Ovary (tissue), 9 donors: ENCODE measurements around the gene LDLRAD4. TPM values are rescaled to one million over a fixed set of nuclear protein-coding genes. Genes with fewer than 3 reads are reported as not detected.

Source experiments
- DNase-seq, 5 donors: peaks; one replicate each; pipeline ENCODE4 v3.0.0-alpha.2; 2019 to 2020
- H3K27ac ChIP-seq, 2 donors: fragments of 200-600 bp; one replicate each; pipeline versions ENCODE4 v1.5.1 to v1.8.0; 2019 to 2022
- H3K27me3 ChIP-seq: fragments of 200-600 bp; one replicate; pipeline ENCODE4 v1.8.0; 2022
- H3K36me3 ChIP-seq: fragments of 200-600 bp; sonication (generic); one replicate; pipeline ENCODE4 v1.5.1; 2019
- H3K4me1 ChIP-seq: one replicate; pipeline ENCODE4 v1.8.1; 2013; ENCODE audit warnings: mild to moderate bottlenecking, moderate library complexity; ENCODE audit not compliant: insufficient read depth
- H3K4me3 ChIP-seq: fragments of 200-600 bp; sonication (generic); one replicate; pipeline ENCODE4 v1.5.1; 2017
- H3K9me3 ChIP-seq, 2 donors: fragments of 200-600 bp in 1 of 2; sonication (generic) in 1 of 2; one replicate each; pipeline versions ENCODE4 v1.5.1 to v1.8.1; 2013 to 2019; ENCODE audit warnings: mild to moderate bottlenecking in 1 of 2, moderate library complexity in 1 of 2
- CTCF ChIP-seq, 3 donors: fragments of 450-650 bp in 2 of 3; fragments of 200-600 bp in 1 of 3; IDR thresholded peaks; one replicate each; pipeline versions ENCODE4 v1.5.1 to v1.8.0; 2016 to 2022; ENCODE audit warnings: antibody characterized with exemption in 3 of 3, mild to moderate bottlenecking in 1 of 3
- EP300 ChIP-seq: sonication (generic); formaldehyde crosslinking; IDR thresholded peaks from one replicate; pipeline ENCODE4 v1.6.1; 2017; ENCODE audit warnings: antibody characterized with exemption
- POLR2A ChIP-seq: fragments of 450-650 bp; IDR thresholded peaks from one replicate; pipeline ENCODE4 v1.6.1; 2017; ENCODE audit warnings: antibody characterized with exemption, mild to moderate bottlenecking, moderate library complexity
- WGBS, 3 donors: extraction: QIAGEN DNeasy Blood & Tissue Kit in 1 of 3; methylation state at CpG; one replicate each; pipeline versions ENCODE4 v1.1.5 to v1.1.7; 2013 to 2017; 5-methylcytosine and 5-hydroxymethylcytosine counted together
- intact Hi-C, 4 donors: fragments of 100-400 bp; cut with DNase I; formaldehyde crosslinking; loops; one replicate each; pipeline versions ENCODE4 v1.11.0 to v1.15.1; 2022 to 2023
- polyA plus RNA-seq, 2 donors: library from polyadenylated mRNA; stranded (reverse); fragments of 200-250 nt in 1 of 2; fragments of 350-450 nt in 1 of 2; fragmentation: Illumina TruSeq in 1 of 2; extraction: RNeasy Lipid Tissue Mini Kit (QIAGEN cat#74804) in 1 of 2; gene quantifications; one replicate each; pipeline ENCODE4 v1.2.3, GENCODE V29; 2013 to 2014
- total RNA-seq, 7 donors: library from RNA; depleted of rRNA in 2 of 7; stranded (reverse); fragments of >200 nt in 2 of 7; fragmentation: NEBNext Ultra II Directional in 3 of 7; extraction: Animal tissue kit (Norgen Biotek cat#: 25700) in 3 of 7; gene quantifications; one replicate each; pipeline versions ENCODE4 v1.1.0 to v1.2.4, GENCODE V29; 2016 to 2023
- donor health status: DM: no; HTN: no; CAD: no; lungs with moderate emphysema.
- donor health status: DM: no; HTN: no; CAD: no.
- donor health status: Bipolar disorder and iron deficiency.
- donor health status: DM: yes; HTN: yes; CAD: no.
- donor health status: DM: no; HTN: no; CAD: no.
- donor health status: DM: yes; HTN: yes; CAD: no.

LDLRAD4 gene
- total and polyA plus RNA-seq, 9 donors = 2.3 to 31.6 (median 8.3) TPM

DNA sequence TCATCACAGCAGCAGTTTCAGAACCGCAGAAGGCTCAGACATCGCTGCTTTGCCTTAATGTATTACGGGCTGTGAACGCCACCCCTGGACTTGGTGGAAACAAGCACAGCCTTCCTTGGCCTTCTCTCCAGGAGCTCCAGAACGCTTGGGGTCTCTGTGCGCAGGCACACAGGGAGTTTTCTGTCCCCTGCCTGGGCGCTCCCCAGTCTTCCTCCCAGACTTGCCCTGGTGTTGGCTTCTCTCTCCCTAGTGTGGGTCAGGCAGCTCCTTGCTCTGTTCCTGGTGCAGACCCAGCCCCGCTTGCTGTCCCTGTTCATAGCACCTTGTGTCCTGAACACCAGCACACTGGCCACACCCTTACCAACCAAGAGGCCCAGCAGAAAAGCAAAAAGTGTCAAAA is 404.2 kb downstream of the LDLRAD4 start:
- Histone ChIP-seq H3K4me1 (no peaks in the 10 kb centered on the region), H3K27me3 (no peaks in the 10 kb centered on the region), H3K27ac (no peak overlapping the region), H3K4me3 (no peak overlapping the region), H3K9me3 (no peaks in the 10 kb centered on the region), H3K36me3 (no peaks in the 10 kb centered on the region)
- TF ChIP-seq POLR2A = no peak
- TF ChIP-seq CTCF (IDR thresholded peaks at IDR 0.05) = no peak
- TF ChIP-seq EP300 = no peak
- no peak for DNase-seq
- intact Hi-C loops = no loop called here
- 91 to 95% (median 92%) methylated on average over 8 of the region's 8 CpGs for WGBS, 3 donors

DNA sequence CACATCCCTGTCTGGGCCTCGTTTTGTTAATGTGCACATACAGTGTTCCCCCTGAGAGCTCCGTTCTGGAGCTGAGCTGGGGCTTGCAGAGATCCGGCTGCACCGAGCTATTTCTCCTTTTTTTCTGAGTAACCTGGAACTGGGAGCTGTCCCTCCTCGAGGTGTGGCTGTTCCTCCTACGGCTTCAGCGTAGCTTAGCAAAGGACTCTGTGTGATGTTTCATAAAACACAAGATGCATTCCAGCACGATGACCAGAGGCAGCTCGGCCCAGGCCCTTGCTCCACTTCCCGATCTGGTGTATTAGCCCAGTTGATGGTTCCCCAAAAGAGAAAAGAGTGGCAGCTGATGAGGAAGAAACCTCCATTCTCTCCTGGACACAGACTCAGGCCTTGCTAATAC is 404.8 kb downstream of the LDLRAD4 start:
- TF ChIP-seq EP300 = no peak
- no peak for TF ChIP-seq POLR2A
- TF ChIP-seq CTCF (IDR thresholded peaks at IDR 0.05) = no peak
- H3K27me3 ChIP-seq = no peaks in the 10 kb centered on the region
- no peaks in the 10 kb centered on the region for H3K36me3 ChIP-seq
- WGBS, 3 donors = 60 to 64% (median 64%) methylated on average over 10 of the region's 10 CpGs
- DNase-seq = no peak
- no peaks in the 10 kb centered on the region for H3K4me1 ChIP-seq
- H3K4me3 ChIP-seq = no peak overlapping the region
- H3K9me3 ChIP-seq = no peaks in the 10 kb centered on the region
- intact Hi-C loops = no loop called here
- H3K27ac ChIP-seq = no peak overlapping the region

DNA sequence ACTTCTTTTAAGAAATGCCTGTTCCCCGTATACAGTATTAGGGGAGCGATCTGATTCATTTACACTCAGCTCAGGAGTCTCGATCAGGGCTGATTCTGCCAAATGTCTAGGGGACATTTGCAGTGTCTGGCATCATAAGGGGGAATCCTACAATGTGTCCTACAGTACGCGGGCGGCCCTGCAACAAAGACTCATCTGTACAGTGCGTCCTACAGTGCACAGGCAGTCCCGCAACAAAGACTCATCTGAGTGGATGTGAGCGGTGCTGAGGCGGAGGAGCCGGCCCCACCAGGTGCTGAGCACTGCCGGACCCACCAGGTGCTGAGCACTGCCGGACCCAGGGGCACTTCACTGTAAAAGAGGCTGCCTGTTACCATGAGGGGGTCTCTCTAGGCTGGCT is 405.3 kb downstream of the LDLRAD4 start:
- 89 to 94% (median 93%) methylated on average over 13 of the region's 13 CpGs for WGBS, 3 donors
- Histone ChIP-seq H3K27ac (no peak overlapping the region), H3K4me1 (no peaks in the 10 kb centered on the region), H3K36me3 (no peaks in the 10 kb centered on the region), H3K9me3 (no peaks in the 10 kb centered on the region), H3K4me3 (no peak overlapping the region), H3K27me3 (no peaks in the 10 kb centered on the region)
- intact Hi-C loops = no loop called here
- TF ChIP-seq POLR2A (no peak), EP300 (no peak), CTCF (IDR thresholded peaks at IDR 0.05) (no peak)
- DNase-seq = no peak

DNA sequence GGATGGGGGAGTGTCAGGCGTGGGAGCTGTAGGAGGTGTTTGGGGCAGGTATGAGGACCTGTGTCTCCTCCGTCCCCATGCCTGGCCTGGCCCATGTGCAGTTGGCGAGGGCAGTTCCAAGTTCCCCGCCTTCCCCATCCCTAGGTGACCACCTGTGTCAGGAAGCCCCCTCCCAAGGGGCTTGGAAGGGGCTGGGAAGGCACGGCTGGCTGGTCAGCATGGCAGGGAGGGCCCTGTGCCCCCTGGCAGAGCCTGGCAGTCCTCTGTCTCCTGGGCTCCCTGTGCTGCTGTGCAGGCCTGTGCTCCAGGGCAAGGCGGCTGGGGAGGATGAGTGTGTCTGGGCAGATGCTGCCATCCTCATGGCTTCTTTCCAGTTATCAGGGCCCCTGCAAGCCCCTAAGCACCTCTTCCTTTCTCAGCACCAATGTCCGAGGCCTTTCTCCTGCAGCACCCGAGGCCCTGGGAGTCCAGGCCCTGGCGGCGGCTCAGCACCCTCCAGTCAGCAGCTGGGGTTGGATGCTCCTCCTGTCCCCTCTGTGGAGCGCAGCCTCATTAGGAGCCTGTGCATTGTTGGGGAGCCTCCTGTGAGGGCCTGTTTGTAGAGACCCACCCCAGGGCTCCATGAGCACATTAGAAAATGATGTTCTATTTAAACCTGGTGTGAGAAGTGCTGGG is 406.1 kb downstream of the LDLRAD4 start:
- no peak for DNase-seq
- intact Hi-C loops = loop anchor here in 1 of 4 donors (5.0 kb wide), 1 partner anchor 407 kb away; the partner anchor contains the start of gene LDLRAD4

More for the DNA sequence above, 406.1 kb downstream of the LDLRAD4 start:
- Histone ChIP-seq H3K9me3 (no peaks in the 10 kb centered on the region), H3K4me1 (no peaks in the 10 kb centered on the region), H3K4me3 (no peak overlapping the region), H3K36me3 (no peaks in the 10 kb centered on the region), H3K27me3 (no peaks in the 10 kb centered on the region), H3K27ac (no peak overlapping the region)
- no peak for TF ChIP-seq CTCF (IDR thresholded peaks at IDR 0.05)
- no peak for TF ChIP-seq POLR2A
- 86 to 90% (median 90%) methylated on average over 11 of the region's 11 CpGs for WGBS, 3 donors
